GM12878 (cell line): ENCODE measurements around the gene NELFB. TPM values are rescaled to one million over a fixed set of nuclear protein-coding genes. Genes with fewer than 3 reads are reported as not detected.
A peak's percentile ranks its signal among the peaks of the same experiment; 100 is the strongest.

Experiments
- ATF3 ChIP-seq: IDR thresholded peaks from 2 replicates; pipeline ENCODE4 v1.6.1; 2011; ENCODE audit warnings: low read depth, mild to moderate bottlenecking, low read length, moderate library complexity, borderline replicate concordance; ENCODE audit errors: extremely low read depth
- BHLHE40 ChIP-seq, 2 experiments: fragments of 450-650 bp in 1 of 2; IDR thresholded peaks; 2 replicates each; pipeline ENCODE4 v1.6.1; 2011 to 2017; ENCODE audit warnings: low read depth in 2 of 2, borderline replicate concordance in 1 of 2, improper control_type of control experiment in 1 of 2, low read length in 1 of 2, mild to moderate bottlenecking in 1 of 2
- EED ChIP-seq: sonication (generic); IDR thresholded peaks from 2 replicates; pipeline ENCODE4 v1.6.1; 2016; ENCODE audit warnings: antibody characterized with exemption, low read depth
- MEF2B ChIP-seq: fragments of 450-650 bp; IDR thresholded peaks from 2 replicates; pipeline ENCODE4 v1.6.1; 2018; ENCODE audit warnings: mild to moderate bottlenecking, moderate library complexity; ENCODE audit not compliant: partially characterized antibody, poor library complexity, severe bottlenecking
- NKRF ChIP-seq: fragments of 450-650 bp; conservative IDR thresholded peaks from 2 replicates; pipeline ENCODE4 v1.6.1; 2017; ENCODE audit warnings: mild to moderate bottlenecking, moderate library complexity
- RAD51 ChIP-seq: fragments of 450-650 bp; IDR thresholded peaks from 2 replicates; pipeline ENCODE4 v1.6.1; 2016; ENCODE audit warnings: moderate library complexity, mild to moderate bottlenecking, inconsistent platforms
- SMARCA5 ChIP-seq: fragments of 450-650 bp; IDR thresholded peaks from 2 replicates; pipeline ENCODE4 v1.6.1; 2017; ENCODE audit warnings: mild to moderate bottlenecking
- TCF3 ChIP-seq: IDR thresholded peaks from 2 replicates; pipeline ENCODE4 v1.6.1; 2012; ENCODE audit warnings: low read depth, mild to moderate bottlenecking, low read length, borderline replicate concordance; ENCODE audit not compliant: insufficient read depth
- ZNF24 ChIP-seq: fragments of 450-650 bp; IDR thresholded peaks from 2 replicates; pipeline ENCODE4 v1.6.1; 2017; ENCODE audit warnings: antibody characterized with exemption, mild to moderate bottlenecking
- ZNF687 ChIP-seq: fragments of 450-650 bp; IDR thresholded peaks from 2 replicates; pipeline ENCODE4 v1.6.1; 2017; ENCODE audit warnings: mild to moderate bottlenecking, moderate library complexity
- polyA plus RNA-seq, 11 experiments: library from polyadenylated mRNA; depleted of rRNA in 4 of 11; unstranded in 6 of 11; stranded (reverse) in 5 of 11; fragments of >200 nt; fragmentation: Nextera tagmentation in 4 of 11; fragmentation: Illumina TruSeq in 1 of 11; extraction: Ambion mirVana in 4 of 11; extraction: Trizol in 1 of 11; gene quantifications; 1 replicate in 1 of 11; 2 replicates in 10 of 11; pipeline versions ENCODE4 v1.2.1 to v1.2.3, GENCODE V29; 2011 to 2016; ENCODE audit warnings: inconsistent platforms in 2 of 11, missing spikeins in 2 of 11, low read depth in 1 of 11
- total RNA-seq, 4 experiments: library from RNA; depleted of rRNA in 3 of 4; stranded (reverse); fragments of >200 nt in 3 of 4; fragmentation: Illumina TruSeq in 1 of 4; extraction: Trizol in 1 of 4; gene quantifications; 2 replicates each; pipeline versions ENCODE4 v1.2.1 to v1.2.3, GENCODE V29; 2013 to 2021

The NELFB gene
- total and polyA plus RNA-seq, 10 of the 15 experiments (the other 5 are each of a cell fraction or from before 2014, with no cell fraction given) = 0.19 to 63.4 (median 30.9) TPM

DNA sequence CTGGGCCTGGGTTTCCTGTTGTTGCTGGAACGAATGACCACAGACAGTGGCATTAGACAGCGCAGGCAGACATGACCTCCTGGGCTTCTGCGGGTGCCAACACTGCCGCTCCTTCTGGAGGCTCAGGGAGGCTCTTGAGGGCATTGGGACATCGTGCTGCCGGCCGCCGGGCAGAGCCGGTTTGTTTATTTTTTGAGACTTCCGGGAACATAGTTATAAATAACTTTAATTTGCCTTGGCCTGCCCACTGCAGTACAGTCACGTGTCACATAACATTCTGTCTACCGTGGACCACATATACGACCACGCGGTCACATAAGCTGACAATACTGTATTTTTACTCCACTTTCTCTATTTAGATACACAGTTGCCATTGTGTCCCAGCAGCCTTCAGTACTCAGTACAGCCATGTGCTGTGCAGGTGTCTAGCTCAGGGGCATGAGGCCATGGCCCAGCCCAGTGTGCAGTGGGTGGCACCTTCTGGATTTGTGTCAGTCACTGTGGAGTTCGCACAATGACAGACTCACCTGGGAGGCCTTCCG, 14.2 kb downstream of the NELFB start (continued):
- TF ChIP-seq ATF3 = peak; percentile 12; the same call in 1 of the 2 replicates
- TF ChIP-seq RAD51 = peak; percentile 88
- TF ChIP-seq EED = no peak
- TF ChIP-seq TCF3 = no peak
- no peak for TF ChIP-seq ZNF24
- peak; percentile 98 for TF ChIP-seq ZNF687
- peak; percentile 81 to 84 for TF ChIP-seq BHLHE40 (IDR thresholded peaks at IDR 0.05; ENCODE audit: borderline replicate concordance in 1 of 2, low read depth in 2 of 2, low read length in 1 of 2)
- TF ChIP-seq MEF2B = peak; percentile 60
- no peak for TF ChIP-seq SMARCA5
- TF ChIP-seq NKRF = 0 out of 2 replicates have a peak, but pooled peaks have one; percentile 39
